IMR-90 (cell line): ENCODE measurements around the gene ASB6. TPM values are rescaled to one million over a fixed set of nuclear protein-coding genes. Genes with fewer than 3 reads are reported as not detected.

Source experiments
- ATAC-seq: fragments of 200-7000 bp; cut with Tn5 transposase; 2 replicates; pipeline ENCODE4 v1.9.1; 2020; ENCODE audit warnings: low read depth, mild to moderate bottlenecking, moderate library complexity
- BruUV-seq: library from RNA; stranded (reverse); fragments of 400-500 nt; replicated peaks from 2 replicates; lab custom pipeline; 2021; lab: Mats Ljungman, UMichigan
- CTCF ChIA-PET: fragments of 300-600 bp; formaldehyde crosslinking; extraction: SDS; loops from one replicate; lab custom pipeline; 2021; ENCODE audit warnings: antibody characterized with exemption; lab: Yijun Ruan, JAX
- POLR2A ChIA-PET: fragments of 300-600 bp; sonication (Branson Sonifier 250); formaldehyde crosslinking; loops from one replicate; lab custom pipeline; 2022; ENCODE audit warnings: antibody characterized with exemption; ENCODE audit not compliant: unreplicated experiment; lab: Charles Lee
- DNase-seq: peaks from one replicate; pipeline ENCODE4 v3.0.0; 2013
- H2AFZ ChIP-seq: replicated peaks from 2 replicates; pipeline ENCODE3; 2013; ENCODE audit warnings: low read length, mild to moderate bottlenecking; ENCODE audit not compliant: poor library complexity
- H2AK5ac ChIP-seq: 2 replicates; pipeline ENCODE4 v1.6.1; 2013; ENCODE audit warnings: low read depth, low read length, inconsistent platforms
- H2AK9ac ChIP-seq: replicated peaks from 2 replicates; pipeline ENCODE3; 2013; ENCODE audit warnings: mild to moderate bottlenecking, low read depth, low read length, moderate library complexity; ENCODE audit not compliant: poor library complexity
- H2BK120ac ChIP-seq: 2 replicates; pipeline ENCODE4 v1.6.1; 2013; ENCODE audit warnings: low read depth, low read length, inconsistent platforms
- H2BK15ac ChIP-seq: 3 replicates; pipeline ENCODE4 v1.6.1; 2013; ENCODE audit warnings: low read depth, low read length, inconsistent platforms
- H2BK20ac ChIP-seq: 2 replicates; pipeline ENCODE4 v1.6.1; 2013; ENCODE audit warnings: low read depth, mild to moderate bottlenecking, inconsistent platforms, low read length, moderate library complexity
- H2BK5ac ChIP-seq: 2 replicates; pipeline ENCODE4 v1.6.1; 2013; ENCODE audit warnings: mild to moderate bottlenecking, low read depth, low read length, inconsistent platforms; ENCODE audit not compliant: poor library complexity, severe bottlenecking
- H3K14ac ChIP-seq: replicated peaks from 2 replicates; pipeline ENCODE4 v1.6.1; 2013; ENCODE audit warnings: low read depth, low read length, inconsistent platforms
- H3K18ac ChIP-seq: 2 replicates; pipeline ENCODE4 v1.6.1; 2013; ENCODE audit warnings: low read depth, low read length, control low read depth
- H3K23ac ChIP-seq: 2 replicates; pipeline ENCODE4 v1.6.1; 2013; ENCODE audit warnings: low read depth, low read length, inconsistent platforms
- H3K27ac ChIP-seq: 2 replicates; pipeline ENCODE4 v1.5.1; 2013; ENCODE audit warnings: mild to moderate bottlenecking, control low read depth, low read length; ENCODE audit not compliant: insufficient read depth
- H3K27me3 ChIP-seq: 2 replicates; pipeline ENCODE4 v1.6.1; 2013; ENCODE audit warnings: low read length; ENCODE audit not compliant: control insufficient read depth, insufficient read depth
- H3K36me3 ChIP-seq: 2 replicates; pipeline ENCODE4 v1.6.1; 2013; ENCODE audit warnings: low read length, mixed read lengths; ENCODE audit not compliant: control insufficient read depth, insufficient read depth
- H3K4ac ChIP-seq: 2 replicates; pipeline ENCODE4 v1.6.1; 2013; ENCODE audit warnings: low read depth, low read length, inconsistent platforms
- H3K4me1 ChIP-seq: 2 replicates; pipeline ENCODE4 v1.6.1; 2013; ENCODE audit warnings: low read length, mixed read lengths; ENCODE audit not compliant: control insufficient read depth, insufficient read depth
- H3K4me2 ChIP-seq: 2 replicates; pipeline ENCODE4 v1.6.1; 2013; ENCODE audit warnings: low read depth, mild to moderate bottlenecking, control low read depth, low read length, moderate library complexity
- H3K4me3 ChIP-seq: 2 replicates; pipeline ENCODE4 v1.5.1; 2013; ENCODE audit warnings: low read depth, mild to moderate bottlenecking, control low read depth, low read length, moderate library complexity; ENCODE audit not compliant: insufficient read depth
- H3K56ac ChIP-seq: 2 replicates; pipeline ENCODE4 v1.6.1; 2013; ENCODE audit warnings: low read length, inconsistent platforms; ENCODE audit not compliant: insufficient read depth; ENCODE audit errors: extremely low read depth
- H3K79me1 ChIP-seq, 2 experiments: 2 replicates each; pipeline ENCODE4 v1.6.1; 2013; ENCODE audit warnings: low read length in 2 of 2, inconsistent platforms in 1 of 2, low read depth in 1 of 2
- H3K9ac ChIP-seq: 2 replicates; pipeline ENCODE4 v1.6.1; 2013; ENCODE audit warnings: low read depth, low read length, control low read depth
- H3K9me1 ChIP-seq: 2 replicates; pipeline ENCODE4 v1.6.1; 2013; ENCODE audit warnings: low read length, inconsistent platforms; ENCODE audit not compliant: insufficient read depth
- H3K9me3 ChIP-seq: 2 replicates; pipeline ENCODE4 v1.6.1; 2013; ENCODE audit warnings: low read length; ENCODE audit not compliant: control insufficient read depth, insufficient read depth
- H4K20me1 ChIP-seq: 2 replicates; pipeline ENCODE4 v1.6.1; 2013; ENCODE audit warnings: low read length, inconsistent platforms; ENCODE audit not compliant: insufficient read depth
- H4K5ac ChIP-seq: 2 replicates; pipeline ENCODE4 v1.6.1; 2013; ENCODE audit warnings: mild to moderate bottlenecking, low read depth, low read length, control low read depth
- H4K8ac ChIP-seq, 2 experiments: 2 replicates each; pipeline ENCODE4 v1.6.1; 2013; ENCODE audit warnings: low read depth in 2 of 2, low read length in 2 of 2, control low read depth in 1 of 2, inconsistent platforms in 1 of 2
- H4K91ac ChIP-seq: 2 replicates; pipeline ENCODE4 v1.6.1; 2013; ENCODE audit warnings: low read depth, low read length, inconsistent platforms; ENCODE audit not compliant: insufficient read depth
- BHLHE40 ChIP-seq: fragments of 150-350 bp; IDR thresholded peaks from 2 replicates; pipeline ENCODE4 v1.6.1; 2016; ENCODE audit warnings: mild to moderate bottlenecking, low read depth, low read length
- CEBPB ChIP-seq: IDR thresholded peaks from 2 replicates; pipeline ENCODE4 v1.6.1; 2012; ENCODE audit warnings: low read depth, low read length, improper control_type of control experiment
- FOS ChIP-seq: fragments of 150-350 bp; IDR thresholded peaks from 2 replicates; pipeline ENCODE4 v1.6.1; 2016; ENCODE audit warnings: low read depth, low read length
- MAFK ChIP-seq: IDR thresholded peaks from 2 replicates; pipeline ENCODE4 v1.6.1; 2012; ENCODE audit warnings: low read depth, low read length, improper control_type of control experiment
- MXI1 ChIP-seq: IDR thresholded peaks from 2 replicates; pipeline ENCODE4 v1.6.1; 2012; ENCODE audit warnings: low read depth, mild to moderate bottlenecking, low read length, moderate library complexity, borderline replicate concordance
- POLR2A ChIP-seq: IDR thresholded peaks from 2 replicates; pipeline ENCODE4 v1.6.1; 2012; ENCODE audit warnings: mild to moderate bottlenecking, low read depth, low read length
- RAD21 ChIP-seq: IDR thresholded peaks from 2 replicates; pipeline ENCODE4 v1.6.1; 2012; ENCODE audit warnings: low read length, improper control_type of control experiment
- RFX5 ChIP-seq: IDR thresholded peaks from 2 replicates; pipeline ENCODE4 v1.8.0; 2012; ENCODE audit warnings: low read depth, mild to moderate bottlenecking, low read length, moderate library complexity
- SMC3 ChIP-seq: fragments of 150-350 bp; IDR thresholded peaks from 2 replicates; pipeline ENCODE4 v1.6.1; 2016; ENCODE audit warnings: low read depth, mild to moderate bottlenecking, antibody characterized with exemption, low read length, moderate library complexity
- WGBS, 2 experiments: methylation state at CpG; one replicate each; pipeline versions ENCODE4 v1.1.5 to v1.1.7; 2013; ENCODE audit warnings: missing lambda C conversion rate in 2 of 2; ENCODE audit not compliant: insufficient read length in 1 of 2; ENCODE audit errors: extremely low coverage in 2 of 2; 5-methylcytosine and 5-hydroxymethylcytosine counted together
- dilution Hi-C: fragments of 300-500 bp; cut with HindIII; formaldehyde crosslinking; loops from one replicate; pipeline ENCODE4 v1.14.3; 2018; ENCODE audit warnings: low sequenced_read_pairs; ENCODE audit not compliant: unreplicated experiment
- in situ Hi-C: fragments of 300-500 bp; cut with MboI; formaldehyde crosslinking; loops from 3 replicates; pipeline ENCODE4 v1.14.3; 2019; ENCODE audit warnings: low sequenced_read_pairs, inconsistent platforms, mixed read lengths
- intact Hi-C: fragments of 100-400 bp; cut with micrococcal nuclease; formaldehyde crosslinking; loops from 2 replicates; pipeline ENCODE4 v1.10.0; 2022
- polyA plus RNA-seq, 3 experiments: library from polyadenylated mRNA; depleted of rRNA; stranded (reverse); fragments of >200 nt; gene quantifications; 2 replicates each; pipeline ENCODE4 v1.2.3, GENCODE V29; 2012; ENCODE audit warnings: low replicate concordance in 1 of 3
- total RNA-seq: library from RNA; depleted of rRNA; stranded (reverse); fragments of >200 nt; gene quantifications from 2 replicates; pipeline ENCODE4 v1.2.3, GENCODE V29; 2012
- TF ChIP-seq, protein P1 (sequence below): fragments of 150-350 bp; IDR thresholded peaks from 2 replicates; pipeline ENCODE4 v1.6.1; 2017; ENCODE audit warnings: mild to moderate bottlenecking, antibody characterized with exemption, low read length, low read depth

The ASB6 gene
- total and polyA plus RNA-seq, 2 of the 4 experiments (the other 2 are of a cell fraction): 9.7 to 28.9 TPM

GRCh38 chr9:129632460-129632859 is 9.5 kb downstream of the ASB6 start:
- H3K27me3 ChIP-seq: no peaks in the 10 kb centered on the region
- dilution Hi-C loops: no loop called here
- intact Hi-C loops: no loop called here
- peak; percentile 50 for DNase-seq
- no peak overlapping the region for H3K56ac ChIP-seq
- 0 out of 2 replicates have a peak overlapping the region, but pooled peaks have one; percentile 5 for H3K27ac ChIP-seq
- peaks cover 94% of the 10 kb centered on the region for H4K20me1 ChIP-seq
- peaks cover 51% of the 10 kb centered on the region for H3K36me3 ChIP-seq
- peaks cover 16 to 86% of the 10 kb centered on the region in 2 experiments for H3K79me1 ChIP-seq
- H2BK15ac ChIP-seq: no peak overlapping the region
- H3K14ac ChIP-seq: no peak overlapping the region
- H3K23ac ChIP-seq: peak overlapping the region; percentile 60; the same call in 1 of the 2 replicates
- peak overlapping the region; percentile 61 for H2AFZ ChIP-seq
- H2BK120ac ChIP-seq: no peak overlapping the region
- TF ChIP-seq RAD21 (no peak), MXI1 (no peak), RFX5 (no peak), SMC3 (no peak), CEBPB (no peak), BHLHE40 (no peak), POLR2A (no peak), MAFK (no peak), FOS (no peak)
- TF ChIP-seq, protein P1, sequence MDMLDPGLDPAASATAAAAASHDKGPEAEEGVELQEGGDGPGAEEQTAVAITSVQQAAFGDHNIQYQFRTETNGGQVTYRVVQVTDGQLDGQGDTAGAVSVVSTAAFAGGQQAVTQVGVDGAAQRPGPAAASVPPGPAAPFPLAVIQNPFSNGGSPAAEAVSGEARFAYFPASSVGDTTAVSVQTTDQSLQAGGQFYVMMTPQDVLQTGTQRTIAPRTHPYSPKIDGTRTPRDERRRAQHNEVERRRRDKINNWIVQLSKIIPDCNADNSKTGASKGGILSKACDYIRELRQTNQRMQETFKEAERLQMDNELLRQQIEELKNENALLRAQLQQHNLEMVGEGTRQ: no peak
- H3K9me1 ChIP-seq: peaks cover 41% of the 10 kb centered on the region
- no peak overlapping the region for H4K5ac ChIP-seq
- no peak overlapping the region for H3K9ac ChIP-seq
- H2BK20ac ChIP-seq: no peak overlapping the region
- in situ Hi-C loops: no loop called here
- no peak overlapping the region for H3K4me2 ChIP-seq
- H2BK5ac ChIP-seq: peak overlapping the region; percentile 1
- no peak overlapping the region for H4K91ac ChIP-seq
- ChIA-PET POLR2A (no interaction called here), CTCF (no interaction called here)
- BruUV-seq: no TSS peak
- no peak for ATAC-seq
- H2AK9ac ChIP-seq: no peak overlapping the region
- H3K18ac ChIP-seq: no peak overlapping the region
- H3K9me3 ChIP-seq: no peaks in the 10 kb centered on the region
- peak overlapping the region in 1 of 2 experiments; percentile 42; a peak in 1 of 4 replicates for H4K8ac ChIP-seq
- H3K4ac ChIP-seq: 0 out of 2 replicates have a peak overlapping the region, but pooled peaks have one; percentile 15
- H2AK5ac ChIP-seq: no peak overlapping the region
- H3K4me1 ChIP-seq: peaks cover 39% of the 10 kb centered on the region
- no peak overlapping the region for H3K4me3 ChIP-seq
- WGBS, 2 experiments: no CpG with 5 or more reads among the region's 13 CpGs
